Activated CD8-positive, alpha-beta T cell treated with anti-CD3 and anti-CD28 coated beads, Interleukin-2, amount 10 ng/mL, durations not matched to agents 7 days and 5 days (primary cell): Measurements from ENCODE around the gene OSBPL1A. TPM values are rescaled to one million over a fixed set of nuclear protein-coding genes. Genes with fewer than 3 reads are reported as not detected.
A peak's percentile ranks its signal among the peaks of the same experiment; 100 is the strongest.

Source experiments
- ATAC-seq: fragments of 150-1000 bp; cut with Tn5 transposase; one replicate; pipeline ENCODE4 v1.10.0; 2021; ENCODE audit warnings: moderate library complexity
- CTCF ChIA-PET: fragments of 350-600 bp; sonication (Branson Sonifier 250); formaldehyde crosslinking; loops from one replicate; lab custom pipeline; 2021; ENCODE audit warnings: antibody characterized with exemption; lab: Charles Lee
- POLR2A ChIA-PET: fragments of 350-600 bp; sonication (Branson Sonifier 250); formaldehyde crosslinking; loops from one replicate; lab custom pipeline; 2021; ENCODE audit warnings: antibody characterized with exemption; lab: Charles Lee
- DNase-seq: peaks from one replicate; pipeline ENCODE4 v3.0.0-alpha.2; 2020
- H3K27ac Mint-ChIP-seq: one replicate; pipeline ENCODE4 v1.8.0; 2021; ENCODE audit warnings: mild to moderate bottlenecking, mixed read lengths
- H3K27me3 Mint-ChIP-seq: one replicate; pipeline ENCODE4 v1.8.0; 2021; ENCODE audit warnings: low read depth, mixed read lengths
- H3K36me3 Mint-ChIP-seq: one replicate; pipeline ENCODE4 v1.8.0; 2021; ENCODE audit warnings: low read depth, mixed read lengths
- H3K4me1 Mint-ChIP-seq: one replicate; pipeline ENCODE4 v1.8.0; 2021; ENCODE audit warnings: low read depth, mixed read lengths
- H3K4me3 Mint-ChIP-seq: one replicate; pipeline ENCODE4 v1.8.0; 2021; ENCODE audit warnings: mild to moderate bottlenecking, mixed read lengths
- H3K9me3 Mint-ChIP-seq: one replicate; pipeline ENCODE4 v1.8.0; 2022; ENCODE audit warnings: mixed read lengths; ENCODE audit not compliant: insufficient read depth
- total RNA-seq, 2 experiments: library from RNA; stranded (reverse); gene quantifications; one replicate each; pipeline ENCODE4 v1.2.3, GENCODE V29; 2021

Gene OSBPL1A
- total RNA-seq, 2 experiments from 2014 or later = 0.58 to 0.99 TPM

DNA sequence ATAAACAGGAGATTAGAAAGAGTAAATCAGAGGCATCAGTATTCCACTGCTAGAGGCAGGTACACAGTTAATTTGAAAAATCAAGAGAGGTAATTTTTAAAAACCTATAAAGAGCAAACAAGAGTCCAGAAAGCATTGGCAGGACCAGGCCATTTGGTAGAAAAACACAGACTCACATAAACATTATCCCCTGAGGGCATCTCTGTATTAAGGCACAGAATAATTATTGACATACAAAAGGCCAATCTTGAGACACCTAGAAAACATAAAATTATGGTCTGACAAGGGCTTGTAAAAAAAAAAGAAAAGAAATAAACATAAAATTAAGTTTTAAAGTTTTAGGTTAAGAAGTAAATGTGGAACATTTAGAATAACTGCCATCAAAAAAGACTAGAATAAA lies 120.6 kb downstream of the OSBPL1A start:
- CTCF ChIA-PET = no interaction called here
- H3K4me3 Mint-ChIP-seq = no peak overlapping the region
- ATAC-seq (no peak), DNase-seq (no peak)
- peaks cover 3% of the 10 kb centered on the region for H3K4me1 Mint-ChIP-seq
- peaks cover 20% of the 10 kb centered on the region for H3K27me3 Mint-ChIP-seq
- H3K27ac Mint-ChIP-seq = no peak overlapping the region
- POLR2A ChIA-PET = no interaction called here
- no peaks in the 10 kb centered on the region for H3K36me3 Mint-ChIP-seq
- no peaks in the 10 kb centered on the region for H3K9me3 Mint-ChIP-seq

DNA sequence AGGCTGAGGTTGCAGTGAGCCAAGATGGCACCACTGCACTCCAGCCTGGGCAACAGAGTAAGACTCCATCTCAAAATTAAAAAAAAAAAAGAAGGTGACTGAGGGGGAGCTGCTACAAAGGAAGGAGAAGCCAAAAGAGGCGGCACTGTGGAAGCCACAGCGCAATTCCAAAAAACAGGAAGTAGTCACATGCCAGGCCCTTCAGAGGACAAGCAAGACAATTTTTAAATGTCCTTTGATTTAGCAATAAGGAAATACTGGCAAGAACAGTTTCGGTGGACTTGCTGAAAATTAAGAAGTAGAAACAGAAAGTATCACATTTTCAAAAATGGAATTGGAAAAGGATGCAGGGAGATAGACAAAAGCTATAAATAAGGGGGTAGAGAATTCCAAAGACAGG lies 122.8 kb downstream of the OSBPL1A start:
- H3K4me3 Mint-ChIP-seq = no peak overlapping the region
- ATAC-seq (no peak), DNase-seq (no peak)
- H3K9me3 Mint-ChIP-seq = no peaks in the 10 kb centered on the region
- H3K36me3 Mint-ChIP-seq = no peaks in the 10 kb centered on the region
- ChIA-PET POLR2A (no interaction called here), CTCF (no interaction called here)
- H3K4me1 Mint-ChIP-seq = peaks cover 3% of the 10 kb centered on the region
- peaks cover 36% of the 10 kb centered on the region for H3K27me3 Mint-ChIP-seq
- no peak overlapping the region for H3K27ac Mint-ChIP-seq

DNA sequence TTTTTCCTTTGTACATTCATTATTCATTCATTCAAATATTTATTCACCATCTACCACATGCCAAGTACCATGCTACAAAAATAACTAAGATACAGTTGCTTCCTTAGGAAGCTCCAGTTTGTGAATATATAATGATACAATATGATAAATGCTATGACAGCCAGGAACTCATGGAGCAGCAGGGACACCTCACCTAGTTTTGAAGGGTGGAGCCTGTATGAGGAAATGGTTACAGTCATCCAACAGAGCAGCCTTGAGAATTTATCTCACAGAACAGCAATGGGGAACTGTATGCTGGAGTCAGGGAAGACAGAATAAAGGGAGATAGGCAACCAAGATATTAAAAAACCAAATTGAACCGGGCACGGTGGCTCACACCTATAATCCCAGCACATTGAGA lies 124.0 kb downstream of the OSBPL1A start:
- Mint-ChIP-seq H3K27me3 (peaks cover 46% of the 10 kb centered on the region), H3K27ac (no peak overlapping the region), H3K4me1 (peaks cover 3% of the 10 kb centered on the region), H3K9me3 (no peaks in the 10 kb centered on the region), H3K4me3 (no peak overlapping the region), H3K36me3 (no peaks in the 10 kb centered on the region)
- ChIA-PET POLR2A (no interaction called here), CTCF (no interaction called here)
- DNase-seq (no peak), ATAC-seq (no peak)

DNA sequence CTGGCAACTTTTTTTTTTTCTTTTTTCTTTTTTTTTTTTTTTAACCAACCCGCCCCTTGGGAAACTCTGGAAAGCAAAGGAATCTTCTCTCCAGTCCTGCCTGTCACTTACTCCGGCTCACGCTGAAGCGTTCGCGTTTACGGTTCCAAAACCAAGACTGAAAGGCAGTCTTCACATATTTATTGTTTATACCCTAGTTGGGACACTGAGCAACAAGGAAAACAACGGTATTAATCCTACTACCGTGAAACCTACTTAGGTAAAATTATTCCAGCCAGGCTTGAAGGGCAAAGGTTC lies 125.4 kb downstream of the OSBPL1A start:
- ChIA-PET POLR2A (no interaction called here), CTCF (no interaction called here)
- Mint-ChIP-seq H3K9me3 (no peaks in the 10 kb centered on the region), H3K27ac (no peak overlapping the region), H3K27me3 (peaks cover 51% of the 10 kb centered on the region), H3K36me3 (no peaks in the 10 kb centered on the region), H3K4me3 (peak overlapping the region; percentile 46), H3K4me1 (peaks cover 3% of the 10 kb centered on the region)
- ATAC-seq (peak; percentile 16), DNase-seq (no peak)

DNA sequence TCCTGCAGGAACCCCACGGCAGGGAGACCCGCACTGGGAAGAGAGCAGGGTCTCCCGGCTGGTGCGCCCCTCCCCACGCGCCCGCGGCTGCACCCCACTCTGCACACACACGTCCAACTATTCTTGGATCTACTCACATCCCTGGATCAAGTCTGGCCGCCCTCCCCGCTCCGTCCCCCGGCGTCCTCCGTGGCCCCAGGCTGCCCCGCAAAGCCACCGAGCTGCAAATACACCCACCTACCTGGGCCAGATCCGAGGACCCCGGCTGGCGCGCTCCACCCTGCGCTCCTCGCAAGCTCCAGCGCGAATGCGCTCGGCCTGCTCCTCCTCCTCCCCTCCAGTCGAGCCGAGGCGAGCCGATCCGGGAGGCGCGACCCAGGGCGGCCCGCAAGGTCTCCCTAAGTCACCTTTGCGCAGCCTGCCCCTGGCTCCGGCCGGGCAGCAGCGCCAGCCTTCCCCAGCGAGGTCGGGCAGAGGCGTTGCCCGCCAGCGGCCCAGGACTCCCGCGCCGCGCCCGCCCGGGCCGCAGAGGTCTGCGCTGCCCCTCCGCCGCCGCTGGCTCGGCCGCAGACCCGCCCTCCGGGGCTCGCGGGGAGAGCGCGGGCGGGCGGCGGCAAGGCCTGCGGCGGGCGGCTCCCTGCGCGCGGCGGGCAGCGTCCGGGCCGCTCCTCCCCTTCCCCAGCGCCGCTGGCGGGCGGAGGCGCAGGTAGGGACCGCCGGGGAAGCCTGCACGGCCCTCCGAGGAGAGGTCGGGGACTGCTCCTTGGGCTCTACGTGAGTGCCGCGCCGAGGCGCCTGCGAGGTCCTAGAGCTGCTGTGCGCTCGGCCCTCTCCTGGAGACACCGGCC lies 126.0 kb downstream of the OSBPL1A start:
- no peaks in the 10 kb centered on the region for H3K9me3 Mint-ChIP-seq
- POLR2A ChIA-PET = no interaction called here
- H3K27me3 Mint-ChIP-seq = peaks cover 51% of the 10 kb centered on the region
- no peak overlapping the region for H3K27ac Mint-ChIP-seq
- CTCF ChIA-PET = no interaction called here
- H3K4me3 Mint-ChIP-seq = peak overlapping the region; percentile 32
- no peaks in the 10 kb centered on the region for H3K36me3 Mint-ChIP-seq
- ATAC-seq (peak; percentile 82), DNase-seq (peak; percentile 29)
- peaks cover 3% of the 10 kb centered on the region for H3K4me1 Mint-ChIP-seq

DNA sequence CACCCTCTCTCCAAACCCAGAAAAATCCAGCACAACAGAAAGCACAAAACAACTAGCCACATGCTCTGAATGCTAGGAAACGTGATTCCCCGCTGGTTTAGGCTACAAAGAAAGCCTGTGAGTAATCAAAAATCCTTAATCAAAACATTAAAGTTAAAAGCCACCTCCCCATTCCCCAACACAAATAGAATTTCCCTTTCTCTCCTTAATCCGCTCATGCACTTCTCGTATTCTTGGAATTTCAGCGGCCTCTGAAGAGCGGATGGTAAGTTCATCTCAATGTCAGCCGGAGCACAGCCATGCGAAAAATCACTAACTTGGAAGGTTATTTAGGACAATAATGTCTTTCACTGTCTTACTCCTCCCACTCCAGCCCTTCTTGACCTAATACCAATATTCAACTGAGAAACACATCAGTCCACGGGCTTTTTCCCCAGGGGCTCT lies 126.7 kb downstream of the OSBPL1A start:
- H3K36me3 Mint-ChIP-seq = no peaks in the 10 kb centered on the region
- H3K27ac Mint-ChIP-seq = no peak overlapping the region
- ChIA-PET POLR2A (no interaction called here), CTCF (no interaction called here)
- ATAC-seq (no peak), DNase-seq (no peak)
- H3K4me3 Mint-ChIP-seq = no peak overlapping the region
- H3K4me1 Mint-ChIP-seq = peaks cover 3% of the 10 kb centered on the region
- H3K9me3 Mint-ChIP-seq = no peaks in the 10 kb centered on the region
- H3K27me3 Mint-ChIP-seq = peaks cover 55% of the 10 kb centered on the region

DNA sequence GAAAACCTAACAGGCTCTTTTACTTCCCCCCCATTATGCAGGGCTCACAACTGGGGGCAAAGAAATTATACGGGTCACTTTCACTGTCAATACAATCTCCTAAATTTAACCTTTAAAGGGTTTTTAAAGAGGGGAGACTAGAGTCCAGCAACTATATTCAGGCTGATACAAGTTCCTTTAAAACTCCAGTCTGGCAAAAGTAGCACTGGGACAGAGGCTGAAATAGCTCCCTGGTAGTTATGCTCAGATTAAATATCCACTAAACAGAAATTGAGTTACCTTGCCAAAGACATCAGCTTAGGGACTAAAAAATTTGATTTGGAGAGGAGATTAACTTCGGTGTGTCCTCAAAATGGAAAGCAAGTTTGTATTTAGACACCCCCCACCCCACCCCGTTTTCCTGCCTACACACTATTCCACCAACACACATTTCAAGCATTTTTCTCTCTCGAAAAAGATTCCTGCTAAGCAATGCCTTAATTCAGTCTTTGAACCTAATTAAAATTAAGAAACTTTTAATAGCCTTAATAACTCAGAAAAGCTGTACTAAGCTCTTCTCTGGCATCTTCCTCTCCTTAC lies 127.2 kb downstream of the OSBPL1A start:
- Mint-ChIP-seq H3K27me3 (peaks cover 58% of the 10 kb centered on the region), H3K9me3 (no peaks in the 10 kb centered on the region), H3K36me3 (no peaks in the 10 kb centered on the region), H3K4me3 (no peak overlapping the region), H3K4me1 (peaks cover 3% of the 10 kb centered on the region), H3K27ac (no peak overlapping the region)
- CTCF ChIA-PET = no interaction called here
- DNase-seq (no peak), ATAC-seq (no peak)
- POLR2A ChIA-PET = no interaction called here

DNA sequence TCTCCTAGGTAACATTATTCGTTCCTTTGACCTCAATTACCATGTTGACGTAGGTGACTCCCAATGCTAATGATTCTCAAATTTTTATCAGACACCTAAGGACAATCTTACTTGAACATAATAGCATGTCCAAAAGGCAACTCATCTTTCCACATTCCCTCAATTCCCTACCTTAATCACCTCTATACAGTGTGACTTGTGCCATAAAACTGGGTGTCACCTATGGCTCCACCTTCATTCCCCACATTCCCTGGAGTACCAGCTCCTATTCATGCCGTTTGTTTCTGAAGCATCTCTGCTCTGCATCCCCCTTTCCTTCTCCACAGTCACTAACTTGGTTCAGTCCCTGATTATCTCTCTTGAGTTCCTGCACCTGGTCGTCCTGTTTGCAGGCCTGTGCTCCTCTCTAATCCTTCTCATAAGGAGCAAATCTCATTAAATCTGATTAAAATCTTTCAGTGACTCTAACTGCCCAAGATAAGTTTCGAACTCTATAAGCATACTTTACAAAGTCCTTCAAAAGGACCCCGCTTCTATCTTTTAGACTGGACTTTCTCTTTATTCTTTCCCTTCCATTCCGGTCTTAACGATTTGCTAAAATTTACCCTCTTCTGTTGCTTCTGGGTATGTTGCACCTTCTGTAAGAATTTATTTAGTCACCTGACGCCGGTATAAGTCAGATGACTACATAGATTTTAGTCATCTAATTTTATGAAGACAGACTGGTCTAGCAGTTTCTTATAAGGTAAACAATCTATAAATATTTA lies 128.7 kb downstream of the OSBPL1A start:
- ATAC-seq = no peak
- no peak for DNase-seq

DNA sequence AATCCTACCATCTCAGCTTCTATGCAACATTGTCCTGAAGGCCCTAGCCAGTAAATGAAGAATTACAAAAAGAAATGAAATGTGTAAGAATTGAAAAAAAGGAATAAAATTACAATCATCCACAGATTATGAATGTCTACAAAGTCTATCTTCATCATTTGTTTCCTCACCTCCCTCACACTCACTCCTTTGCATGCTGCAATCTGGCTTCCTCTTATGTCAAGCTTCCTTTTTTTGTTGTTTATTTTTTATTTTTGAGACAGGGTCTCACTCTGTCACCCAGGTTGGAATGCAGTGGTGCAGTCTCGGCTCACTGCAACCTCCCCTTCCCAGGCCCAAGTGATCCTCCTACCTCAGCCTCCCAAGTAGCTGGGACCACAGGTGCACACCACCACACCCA lies 129.7 kb downstream of the OSBPL1A start:
- H3K27me3 Mint-ChIP-seq = peaks cover 41% of the 10 kb centered on the region
- H3K4me3 Mint-ChIP-seq = no peak overlapping the region
- H3K9me3 Mint-ChIP-seq = no peaks in the 10 kb centered on the region
- H3K27ac Mint-ChIP-seq = no peak overlapping the region
- peaks cover 3% of the 10 kb centered on the region for H3K4me1 Mint-ChIP-seq
- H3K36me3 Mint-ChIP-seq = no peaks in the 10 kb centered on the region
- no peak for DNase-seq
- ATAC-seq = no peak
- ChIA-PET CTCF (no interaction called here), POLR2A (interaction anchor here (1.0 kb wide), 1 partner anchor 9 kb away, joined by 3 read pairs; no protein-coding TSS in a partner anchor)

More for the DNA sequence above, 128.7 kb downstream of the OSBPL1A start:
- CTCF ChIA-PET = no interaction called here
- no peaks in the 10 kb centered on the region for H3K9me3 Mint-ChIP-seq
- H3K27ac Mint-ChIP-seq = no peak overlapping the region
- H3K4me1 Mint-ChIP-seq = peaks cover 3% of the 10 kb centered on the region
- POLR2A ChIA-PET = no interaction called here
- peaks cover 48% of the 10 kb centered on the region for H3K27me3 Mint-ChIP-seq
- no peaks in the 10 kb centered on the region for H3K36me3 Mint-ChIP-seq
- no peak overlapping the region for H3K4me3 Mint-ChIP-seq

DNA sequence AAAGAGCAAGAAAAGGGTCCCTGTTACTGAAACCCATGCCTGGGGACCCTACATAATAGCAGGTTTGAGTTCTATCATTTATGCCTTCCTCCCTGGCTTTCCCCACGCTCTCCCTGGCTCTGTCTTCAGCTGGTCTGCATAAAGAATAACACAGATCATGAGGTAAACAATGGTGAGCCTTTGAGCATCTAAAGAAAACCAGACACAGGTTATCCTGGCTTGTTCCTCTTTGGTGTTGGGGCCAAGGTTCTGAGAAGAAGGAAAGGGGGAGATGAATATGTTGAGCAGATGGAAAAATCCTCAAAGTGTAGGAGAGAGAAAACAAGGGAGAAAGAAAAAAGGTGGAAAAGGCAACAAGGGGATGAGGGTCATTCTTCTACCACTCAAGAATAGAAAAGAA lies 131.5 kb downstream of the OSBPL1A start:
- Mint-ChIP-seq H3K9me3 (no peaks in the 10 kb centered on the region), H3K4me1 (no peaks in the 10 kb centered on the region), H3K4me3 (no peak overlapping the region), H3K27me3 (peaks cover 34% of the 10 kb centered on the region), H3K27ac (no peak overlapping the region), H3K36me3 (no peaks in the 10 kb centered on the region)
- DNase-seq (no peak), ATAC-seq (no peak)
- ChIA-PET POLR2A (no interaction called here), CTCF (no interaction called here)

DNA sequence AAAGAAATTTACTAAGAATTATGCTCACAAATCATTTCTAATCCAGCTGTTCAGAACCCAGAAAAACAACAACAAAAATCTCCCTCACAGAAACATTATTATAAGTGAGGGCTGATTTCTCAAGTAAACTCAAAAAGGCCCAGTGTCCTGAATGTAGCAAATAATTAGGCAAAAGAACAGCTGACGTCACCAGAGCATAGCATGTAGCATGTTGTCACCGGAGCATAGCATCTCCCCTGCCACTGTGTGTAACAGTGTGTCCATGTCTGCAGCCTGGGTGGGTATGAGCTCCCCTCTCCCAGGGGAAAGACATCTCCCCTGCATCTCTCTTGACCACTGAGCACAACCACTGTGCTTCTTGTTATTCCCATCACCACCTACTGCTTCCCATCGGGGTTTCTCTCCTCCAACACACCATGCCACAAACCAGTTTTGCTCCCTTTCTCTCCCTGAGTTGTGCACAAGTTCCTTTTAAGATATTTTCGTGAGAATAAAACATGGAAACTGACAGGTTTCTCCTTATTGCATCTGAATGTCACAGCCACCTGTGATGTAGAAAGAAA lies 132.0 kb downstream of the OSBPL1A start:
- Mint-ChIP-seq H3K27ac (no peak overlapping the region), H3K9me3 (no peaks in the 10 kb centered on the region), H3K27me3 (peaks cover 29% of the 10 kb centered on the region), H3K4me1 (no peaks in the 10 kb centered on the region), H3K36me3 (no peaks in the 10 kb centered on the region), H3K4me3 (no peak overlapping the region)
- ChIA-PET POLR2A (no interaction called here), CTCF (no interaction called here)
- DNase-seq = no peak
- ATAC-seq = no peak

DNA sequence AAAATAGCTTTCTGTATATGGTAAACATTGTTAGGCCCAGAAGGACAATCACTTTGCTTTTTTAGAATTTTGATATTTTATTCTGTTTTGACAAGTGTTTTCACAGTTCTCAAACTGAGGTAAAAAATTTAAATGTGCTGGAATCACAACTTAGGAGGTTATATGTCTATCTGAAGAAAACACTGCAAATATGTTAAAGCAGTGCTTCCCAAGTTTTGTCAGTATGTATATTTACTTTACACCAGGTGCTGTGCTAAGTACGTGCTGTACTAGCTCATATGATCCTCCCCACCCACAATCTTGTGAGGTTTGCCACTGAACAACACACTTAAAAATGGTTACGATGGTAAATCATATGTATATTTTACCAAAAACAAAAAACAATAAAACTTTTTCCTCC lies 134.6 kb downstream of the OSBPL1A start:
- DNase-seq (no peak), ATAC-seq (no peak)
- H3K4me1 Mint-ChIP-seq = no peaks in the 10 kb centered on the region
- H3K27me3 Mint-ChIP-seq = peaks cover 14% of the 10 kb centered on the region
- ChIA-PET POLR2A (no interaction called here), CTCF (interaction anchor here (0.7 kb wide), 1 partner anchor 632 kb away, joined by 3 read pairs; no protein-coding TSS in a partner anchor)
- H3K9me3 Mint-ChIP-seq = no peaks in the 10 kb centered on the region
- H3K36me3 Mint-ChIP-seq = no peaks in the 10 kb centered on the region
- H3K4me3 Mint-ChIP-seq = no peak overlapping the region
- no peak overlapping the region for H3K27ac Mint-ChIP-seq
